Kidney epithelial cell (primary cell): Measurements from ENCODE around the gene MACROD2. TPM values are rescaled to one million over a fixed set of nuclear protein-coding genes. Genes with fewer than 3 reads are reported as not detected.

ENCODE experiments used
- DNase-seq: peaks from one replicate; pipeline ENCODE4 v3.0.0-alpha.2; 2010; ENCODE audit warnings: low read depth
- H3K27me3 ChIP-seq: 2 replicates; pipeline ENCODE4 v1.6.0; 2011; ENCODE audit warnings: low read length; ENCODE audit not compliant: control insufficient read depth, insufficient read depth
- H3K36me3 ChIP-seq: 2 replicates; pipeline ENCODE4 v1.5.1; 2011; ENCODE audit warnings: low read length; ENCODE audit not compliant: control insufficient read depth, insufficient read depth
- H3K4me3 ChIP-seq: 2 replicates; pipeline ENCODE4 v1.5.1; 2011; ENCODE audit warnings: low read depth, mild to moderate bottlenecking, control low read depth, low read length
- total RNA-seq: library from RNA; depleted of rRNA; stranded (reverse); fragments of >200 nt; gene quantifications from 2 replicates; pipeline ENCODE4 v1.2.3, GENCODE V29; 2015
- TF ChIP-seq, protein P1 (sequence below): IDR thresholded peaks from 2 replicates; pipeline ENCODE4 v1.5.1; 2011; ENCODE audit warnings: mild to moderate bottlenecking, moderate library complexity, low read length, control low read depth, inconsistent platforms; ENCODE audit not compliant: insufficient read depth, poor library complexity, severe bottlenecking

Gene MACROD2
- total RNA-seq, 1 donor from 2014 or later = 0.79 TPM

- no peak for DNase-seq
- H3K4me3 ChIP-seq = no peak overlapping the region
- H3K27me3 ChIP-seq = no peaks in the 10 kb centered on the region
- no peaks in the 10 kb centered on the region for H3K36me3 ChIP-seq
- TF ChIP-seq, protein P1, sequence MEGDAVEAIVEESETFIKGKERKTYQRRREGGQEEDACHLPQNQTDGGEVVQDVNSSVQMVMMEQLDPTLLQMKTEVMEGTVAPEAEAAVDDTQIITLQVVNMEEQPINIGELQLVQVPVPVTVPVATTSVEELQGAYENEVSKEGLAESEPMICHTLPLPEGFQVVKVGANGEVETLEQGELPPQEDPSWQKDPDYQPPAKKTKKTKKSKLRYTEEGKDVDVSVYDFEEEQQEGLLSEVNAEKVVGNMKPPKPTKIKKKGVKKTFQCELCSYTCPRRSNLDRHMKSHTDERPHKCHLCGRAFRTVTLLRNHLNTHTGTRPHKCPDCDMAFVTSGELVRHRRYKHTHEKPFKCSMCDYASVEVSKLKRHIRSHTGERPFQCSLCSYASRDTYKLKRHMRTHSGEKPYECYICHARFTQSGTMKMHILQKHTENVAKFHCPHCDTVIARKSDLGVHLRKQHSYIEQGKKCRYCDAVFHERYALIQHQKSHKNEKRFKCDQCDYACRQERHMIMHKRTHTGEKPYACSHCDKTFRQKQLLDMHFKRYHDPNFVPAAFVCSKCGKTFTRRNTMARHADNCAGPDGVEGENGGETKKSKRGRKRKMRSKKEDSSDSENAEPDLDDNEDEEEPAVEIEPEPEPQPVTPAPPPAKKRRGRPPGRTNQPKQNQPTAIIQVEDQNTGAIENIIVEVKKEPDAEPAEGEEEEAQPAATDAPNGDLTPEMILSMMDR = no peak
Measured at GRCh38 chr20:14303106-14303505, 307.8 kb downstream of the MACROD2 start.

DNA sequence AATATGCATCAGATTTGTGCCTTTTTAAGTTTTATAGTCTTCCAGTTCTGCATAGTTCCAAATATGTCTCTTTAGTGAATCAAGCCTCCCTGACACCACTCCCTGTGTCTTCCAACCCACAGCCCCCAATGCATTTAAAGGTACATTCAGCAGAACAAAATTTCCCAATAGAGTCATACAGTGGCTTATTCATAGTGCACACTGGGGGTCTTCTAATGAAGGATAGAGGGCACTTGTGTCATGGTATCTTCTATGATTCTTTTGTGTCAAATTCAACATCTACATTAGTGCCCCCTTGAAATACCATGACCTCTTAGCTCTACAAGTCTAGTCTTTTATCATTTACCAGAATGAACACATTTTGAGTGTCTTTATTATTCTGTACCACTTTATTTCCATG lies 308.3 kb downstream of the MACROD2 start:
- DNase-seq = no peak
- Histone ChIP-seq H3K4me3 (no peak overlapping the region), H3K27me3 (no peaks in the 10 kb centered on the region), H3K36me3 (no peaks in the 10 kb centered on the region)
- TF ChIP-seq, protein P1 = no peak

GRCh38 chr20:14304472-14304871 lies 309.2 kb downstream of the MACROD2 start:
- DNase-seq = no peak

GRCh38 chr20:14307956-14308355 lies 312.6 kb downstream of the MACROD2 start:
- H3K4me3 ChIP-seq = no peak overlapping the region
- no peaks in the 10 kb centered on the region for H3K27me3 ChIP-seq
- no peaks in the 10 kb centered on the region for H3K36me3 ChIP-seq
- TF ChIP-seq, protein P1 = no peak
- no peak for DNase-seq

More at GRCh38 chr20:14304472-14304871, 309.2 kb downstream of the MACROD2 start:
- no peaks in the 10 kb centered on the region for H3K27me3 ChIP-seq
- TF ChIP-seq, protein P1 = no peak
- H3K4me3 ChIP-seq = no peak overlapping the region
- no peaks in the 10 kb centered on the region for H3K36me3 ChIP-seq

- Histone ChIP-seq H3K27me3 (no peaks in the 10 kb centered on the region), H3K36me3 (no peaks in the 10 kb centered on the region), H3K4me3 (no peak overlapping the region)
- TF ChIP-seq, protein P1 = no peak
- no peak for DNase-seq
Measured at GRCh38 chr20:14310977-14311627, 315.8 kb downstream of the MACROD2 start.

- no peak overlapping the region for H3K4me3 ChIP-seq
- H3K27me3 ChIP-seq = no peaks in the 10 kb centered on the region
- H3K36me3 ChIP-seq = no peaks in the 10 kb centered on the region
- DNase-seq = no peak
- TF ChIP-seq, protein P1 = no peak
Measured at GRCh38 chr20:14312001-14312400, 316.7 kb downstream of the MACROD2 start.
